Measurements from ENCODE around the gene MAPK6.
"Not testable (repeated sequence)": the region's sequence is repeated elsewhere in the genome, so short reads cannot be mapped to it uniquely, and the experiment has no call there.

MAPK6 gene

DNA sequence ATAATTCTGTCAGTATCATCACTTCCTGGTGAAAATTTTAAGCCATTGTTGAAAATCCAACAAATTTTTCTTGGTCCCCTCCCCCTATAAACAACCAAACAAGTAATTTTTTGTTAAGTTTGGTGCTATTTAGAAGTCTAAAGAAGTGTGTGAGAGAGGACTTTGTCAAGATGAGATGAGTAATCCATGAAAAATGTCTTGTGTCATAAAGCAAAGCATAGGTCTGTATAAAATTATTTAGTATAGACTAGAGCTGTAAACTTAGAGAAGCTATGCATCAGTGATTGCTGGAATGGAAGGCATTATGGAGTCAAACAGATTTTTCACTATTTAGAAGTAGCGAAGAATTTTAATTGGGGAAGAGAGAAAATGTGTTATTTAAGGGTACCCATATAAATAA, 31.4 kb downstream of the MAPK6 start:
- DNase-seq, result no peak

- no peak for DNase-seq
Observed at GRCh38 chr15:52052066-52052935, 33.3 kb downstream of the MAPK6 start.

- no peak for DNase-seq
Observed at GRCh38 chr15:52054381-52054780, 35.4 kb downstream of the MAPK6 start.

GRCh38 chr15:52054858-52055257, 35.8 kb downstream of the MAPK6 start:
- DNase-seq, result not testable (repeated sequence)

DNA sequence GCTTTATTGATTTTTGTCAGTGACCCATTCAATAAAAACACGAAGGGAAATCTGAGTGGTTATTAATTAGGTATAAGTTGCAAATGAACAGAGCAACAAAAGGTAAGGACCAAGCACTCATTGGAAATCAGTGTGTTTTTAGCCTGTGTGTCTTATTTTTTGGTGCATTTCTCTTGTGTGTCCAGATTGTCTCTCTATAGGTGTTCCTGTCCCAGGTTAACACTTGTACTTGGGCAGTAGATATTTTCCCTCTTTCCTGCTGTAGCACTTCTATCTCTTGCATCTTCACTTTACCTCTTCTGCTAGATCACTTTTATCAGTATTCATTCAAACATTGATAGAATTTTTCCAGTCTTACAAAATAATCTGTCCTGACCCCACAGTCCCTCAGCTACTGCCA, 37.0 kb downstream of the MAPK6 start:
- DNase-seq, result no peak

DNA sequence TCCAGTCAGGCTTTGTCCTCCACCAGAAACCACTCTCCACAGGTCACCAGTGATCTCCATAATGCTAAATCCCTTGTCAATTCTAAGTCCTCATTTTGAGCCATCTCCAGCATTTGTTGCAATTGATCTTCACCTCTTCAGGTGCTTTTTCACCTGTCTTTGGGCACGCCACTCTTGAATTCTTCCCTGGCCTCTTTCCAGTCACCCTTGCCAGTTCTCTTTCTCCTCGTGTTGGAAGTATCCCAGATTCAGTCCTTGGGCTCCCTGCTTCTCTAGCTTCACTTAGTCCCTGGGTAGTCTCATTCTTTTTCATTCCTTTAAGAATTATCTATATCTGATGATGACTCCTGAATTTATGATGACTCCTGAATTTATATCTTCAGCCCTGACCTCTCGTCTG, 37.5 kb downstream of the MAPK6 start:
- DNase-seq, result no peak

GRCh38 chr15:52057996-52058395, 39.0 kb downstream of the MAPK6 start:
- no peak for DNase-seq

DNA sequence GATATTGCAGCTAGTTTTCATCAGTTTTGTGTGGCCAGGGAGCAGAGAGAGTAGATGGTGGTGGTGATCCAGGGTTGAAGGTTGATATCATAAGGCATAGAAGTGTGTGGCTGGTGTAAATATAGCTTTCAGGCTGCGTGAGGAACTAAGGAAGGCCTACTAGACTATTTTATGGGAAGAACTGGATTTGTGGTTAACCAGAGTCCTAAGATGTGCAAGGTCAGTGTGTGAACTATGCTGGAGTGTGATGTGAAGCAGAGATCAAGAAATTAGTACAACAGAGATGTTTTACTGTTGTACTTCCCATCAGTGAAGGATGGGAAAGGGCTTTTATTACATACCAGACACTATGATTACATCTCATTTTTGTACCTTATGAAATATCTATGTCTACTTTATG, 41.5 kb downstream of the MAPK6 start:
- DNase-seq, result no peak

- no peak for DNase-seq
Observed at GRCh38 chr15:52066842-52067544, 48.0 kb downstream of the MAPK6 start.

DNA sequence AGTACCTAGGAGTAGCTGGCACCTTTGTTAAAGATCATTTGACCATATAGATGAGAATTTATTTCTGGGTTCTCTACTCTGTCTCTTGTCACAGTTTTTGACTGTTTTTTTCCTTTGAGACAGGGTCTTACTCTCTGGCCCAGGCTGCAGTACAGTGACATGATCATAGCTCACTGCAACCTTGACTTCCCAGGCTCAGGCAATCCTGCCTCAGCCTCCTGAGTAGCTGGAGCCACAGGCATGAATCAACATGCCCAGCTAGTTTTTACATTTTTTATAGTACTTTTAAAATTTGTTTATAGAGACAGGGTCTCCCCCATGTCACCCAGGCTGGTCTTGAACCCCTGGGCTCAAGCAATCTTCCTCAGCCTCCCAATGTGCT, 48.5 kb downstream of the MAPK6 start:
- DNase-seq, result no peak

GRCh38 chr15:52068004-52068615, 49.1 kb downstream of the MAPK6 start:
- DNase-seq, result peak; percentile 7

DNA sequence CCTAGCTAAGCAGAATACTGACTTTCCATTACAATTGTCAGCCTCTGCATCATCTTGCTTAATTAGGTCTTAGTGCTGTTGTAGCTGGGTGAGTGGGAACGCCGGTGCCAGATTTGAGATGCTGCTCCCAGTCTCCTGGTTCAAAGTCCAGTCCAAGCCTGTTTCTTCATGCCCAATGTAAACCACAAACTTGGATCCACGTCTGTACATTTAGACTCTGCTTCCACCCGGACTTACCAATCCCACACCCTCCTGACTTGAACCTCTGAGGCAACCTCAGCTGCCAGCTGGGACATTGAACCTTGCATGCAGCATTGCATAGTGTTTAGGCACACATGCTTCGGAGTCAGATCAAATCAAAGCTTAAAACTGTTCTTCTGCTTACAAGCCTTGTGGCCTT, 50.5 kb downstream of the MAPK6 start:
- DNase-seq, result no peak

DNA sequence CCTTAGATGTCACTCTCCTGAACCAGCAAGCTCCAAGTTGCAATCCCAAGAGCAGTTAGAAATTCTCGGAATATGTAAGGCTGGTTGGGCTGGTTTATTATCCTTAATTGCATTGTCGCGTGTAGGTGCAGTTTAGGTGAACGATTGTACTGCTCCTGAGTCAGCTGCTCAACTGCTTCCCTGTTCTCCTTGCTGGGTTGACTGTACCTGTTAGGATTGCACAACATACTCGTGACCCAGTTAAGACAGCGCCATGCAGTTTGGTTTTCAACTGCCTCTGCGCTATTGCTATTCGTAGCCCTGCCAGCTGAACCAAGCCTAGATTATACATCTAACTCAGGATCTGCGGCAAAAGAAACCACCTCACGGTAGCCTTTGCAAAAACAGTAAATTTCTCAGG, 52.6 kb downstream of the MAPK6 start:
- DNase-seq, result no peak

GRCh38 chr15:52076889-52077781, 58.1 kb downstream of the MAPK6 start:
- DNase-seq, result no peak

GRCh38 chr15:52078197-52078875, 59.3 kb downstream of the MAPK6 start:
- no peak for DNase-seq

- no peak for DNase-seq
Observed at GRCh38 chr15:52078876-52079700, 60.1 kb downstream of the MAPK6 start.

DNA sequence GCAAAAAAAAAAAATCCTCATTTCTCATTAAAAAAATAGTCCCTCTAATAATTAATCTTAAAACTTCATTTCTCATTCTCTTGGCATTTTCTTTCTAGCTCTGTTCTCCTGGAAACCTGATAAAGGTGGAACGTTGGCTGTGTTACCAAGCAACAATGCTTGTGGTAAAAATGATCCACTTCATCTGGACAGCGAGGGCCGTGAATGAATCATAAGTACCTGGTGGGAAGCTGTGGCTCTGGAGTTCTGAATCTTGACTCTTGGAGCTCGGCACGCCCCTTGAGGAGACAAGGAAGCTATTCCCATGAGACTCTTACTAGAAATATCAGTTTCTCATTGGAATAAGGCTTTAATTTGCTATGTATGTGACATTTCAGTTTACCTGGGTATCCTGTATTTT, 61.0 kb downstream of the MAPK6 start:
- no peak for DNase-seq

- DNase-seq, result no peak
Observed at GRCh38 chr15:52080706-52081392, 61.8 kb downstream of the MAPK6 start.

DNA sequence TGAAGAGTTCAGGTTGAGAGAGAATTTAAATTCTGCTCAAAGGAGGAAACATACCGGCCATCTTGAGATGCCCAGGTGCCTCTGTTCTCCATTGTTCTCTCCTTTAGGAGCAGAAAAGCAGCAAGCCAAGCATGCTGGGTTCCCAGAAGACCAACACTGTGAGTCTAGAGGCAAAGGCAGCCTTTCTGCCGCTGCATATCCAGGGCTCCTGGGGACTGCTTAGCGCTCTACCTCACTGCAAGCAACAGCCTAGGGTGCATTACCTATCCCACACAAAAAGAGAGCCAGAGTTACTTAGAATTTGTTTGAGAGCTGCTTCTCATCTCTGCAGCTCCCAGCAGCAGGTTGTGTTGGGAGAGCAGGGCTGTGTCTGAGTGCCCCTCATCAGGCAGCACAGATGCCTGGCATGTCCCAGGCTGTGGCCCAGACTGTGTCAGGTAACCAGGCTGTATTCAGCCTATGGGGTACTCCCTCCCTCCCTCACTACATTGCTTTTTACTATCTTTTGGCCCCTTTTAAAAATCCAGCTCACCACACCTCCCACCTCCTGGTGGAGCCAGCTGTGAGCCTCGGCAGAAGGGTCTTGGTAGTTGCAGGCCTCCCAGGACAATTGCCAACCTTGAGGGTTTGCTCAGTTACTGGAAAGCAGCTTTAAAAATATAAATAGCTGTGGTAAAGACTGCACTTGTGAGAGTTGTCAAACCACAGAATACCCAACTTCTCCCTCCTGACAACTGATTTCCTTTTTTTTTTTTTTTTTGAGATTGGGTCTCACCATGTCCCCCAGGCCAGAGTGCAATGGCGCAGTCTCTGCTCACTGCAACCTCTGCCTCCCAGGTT, 63.4 kb downstream of the MAPK6 start:
- DNase-seq, result no peak

DNA sequence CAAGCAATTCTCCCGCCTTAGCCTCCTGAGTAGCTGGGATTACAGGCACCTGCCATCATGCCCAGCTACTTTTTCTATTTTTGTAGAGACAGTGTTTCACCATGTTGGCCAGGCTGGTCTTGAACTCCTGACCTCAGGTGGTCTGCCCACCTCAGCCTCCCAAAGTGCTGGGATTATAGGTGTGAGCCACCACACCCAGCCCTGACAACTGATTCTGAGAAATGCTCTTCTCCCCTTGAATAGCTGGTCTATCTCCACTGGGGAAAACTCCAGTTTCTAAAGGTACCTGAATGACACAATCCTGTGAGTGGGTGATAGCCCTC, 64.0 kb downstream of the MAPK6 start:
- DNase-seq, result not testable (repeated sequence)
